ENCODE data around the gene EVA1A. TPM values are rescaled to one million over a fixed set of nuclear protein-coding genes. Genes with fewer than 3 reads are reported as not detected.

EVA1A gene
- total and polyA plus RNA-seq, 4 donors, result 30.1 to 102 (median 43.5) TPM

DNA sequence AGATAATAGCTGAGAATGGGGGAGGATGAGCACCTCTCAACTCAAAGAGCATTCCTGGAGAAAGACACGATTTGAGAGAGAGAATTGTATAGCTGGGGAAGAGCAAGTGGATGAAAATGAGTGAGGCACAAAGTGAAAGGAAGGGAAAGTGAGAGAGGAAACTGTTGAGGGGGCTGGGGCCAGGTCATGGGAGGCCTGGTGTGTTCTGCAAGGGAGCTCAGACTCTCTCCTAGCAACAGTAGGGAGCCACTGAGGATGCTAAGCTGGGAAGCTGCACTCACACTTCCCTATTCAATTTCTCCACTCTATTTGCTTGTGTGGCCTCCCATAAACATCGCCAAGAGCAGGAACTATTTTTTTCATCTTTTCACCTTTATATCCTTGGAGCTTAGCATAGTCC is 14.8 kb downstream of the EVA1A start:
- Histone ChIP-seq H3K9ac (ENCODE audit: insufficient read depth in 1 of 2, low read length in 2 of 2) (no peak overlapping the region), H3K4me3 (no peak overlapping the region), H3K27me3 (ENCODE audit: control insufficient read depth in 3 of 3, insufficient read depth in 3 of 3, low read length in 2 of 3) (no peaks in the 10 kb centered on the region), H3K9me3 (ENCODE audit: control insufficient read depth in 4 of 4, insufficient read depth in 3 of 4, low read length in 3 of 4) (peaks cover 0 to 2% (median 0%) of the 10 kb centered on the region in 4 donors), H3K36me3 (ENCODE audit: control insufficient read depth in 4 of 4, insufficient read depth in 4 of 4, low read length in 4 of 4) (no peaks in the 10 kb centered on the region), H3K27ac (ENCODE audit: low read depth in 1 of 2, low read length in 1 of 2) (no peak overlapping the region), H3K4me1 (ENCODE audit: control insufficient read depth in 5 of 5, insufficient read depth in 5 of 5, low read length in 5 of 5) (peaks cover 0 to 7% (median 1%) of the 10 kb centered on the region in 5 donors)
- WGBS, 2 donors, result 75 to 90% methylated on average over 2 of the region's 2 CpGs
- no peak for ATAC-seq (ENCODE audit: insufficient read depth, low FRiP score)
- TF ChIP-seq, protein P1, sequence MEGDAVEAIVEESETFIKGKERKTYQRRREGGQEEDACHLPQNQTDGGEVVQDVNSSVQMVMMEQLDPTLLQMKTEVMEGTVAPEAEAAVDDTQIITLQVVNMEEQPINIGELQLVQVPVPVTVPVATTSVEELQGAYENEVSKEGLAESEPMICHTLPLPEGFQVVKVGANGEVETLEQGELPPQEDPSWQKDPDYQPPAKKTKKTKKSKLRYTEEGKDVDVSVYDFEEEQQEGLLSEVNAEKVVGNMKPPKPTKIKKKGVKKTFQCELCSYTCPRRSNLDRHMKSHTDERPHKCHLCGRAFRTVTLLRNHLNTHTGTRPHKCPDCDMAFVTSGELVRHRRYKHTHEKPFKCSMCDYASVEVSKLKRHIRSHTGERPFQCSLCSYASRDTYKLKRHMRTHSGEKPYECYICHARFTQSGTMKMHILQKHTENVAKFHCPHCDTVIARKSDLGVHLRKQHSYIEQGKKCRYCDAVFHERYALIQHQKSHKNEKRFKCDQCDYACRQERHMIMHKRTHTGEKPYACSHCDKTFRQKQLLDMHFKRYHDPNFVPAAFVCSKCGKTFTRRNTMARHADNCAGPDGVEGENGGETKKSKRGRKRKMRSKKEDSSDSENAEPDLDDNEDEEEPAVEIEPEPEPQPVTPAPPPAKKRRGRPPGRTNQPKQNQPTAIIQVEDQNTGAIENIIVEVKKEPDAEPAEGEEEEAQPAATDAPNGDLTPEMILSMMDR (IDR thresholded peaks at IDR 0.05; ENCODE audit: control extremely low read depth, extremely low read depth), result no peak
- DNase-seq, result no peak

DNA sequence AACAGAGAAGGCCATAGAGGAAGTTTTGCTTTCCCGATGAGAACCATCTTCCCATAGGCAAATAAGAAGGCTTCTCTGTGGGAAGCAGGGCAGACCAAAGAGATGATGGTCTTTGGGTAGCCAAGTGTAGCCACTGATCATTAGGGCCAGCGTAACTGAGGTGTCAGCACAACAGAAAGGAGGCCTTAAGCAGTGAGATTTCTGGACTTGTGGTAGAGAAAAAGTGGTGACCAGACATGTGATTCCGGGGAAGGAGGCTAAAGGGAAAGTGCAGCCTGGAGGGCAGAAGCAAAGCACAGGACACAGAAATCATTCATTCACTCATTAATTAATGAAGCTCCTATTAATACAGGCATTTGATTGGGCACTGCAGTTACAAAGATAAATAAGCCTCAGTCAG is 15.4 kb downstream of the EVA1A start:
- peaks cover 0 to 12% (median 4%) of the 10 kb centered on the region in 5 donors for H3K4me1 ChIP-seq (ENCODE audit: control insufficient read depth in 5 of 5, insufficient read depth in 5 of 5, low read length in 5 of 5)
- H3K9me3 ChIP-seq (ENCODE audit: control insufficient read depth in 4 of 4, insufficient read depth in 3 of 4, low read length in 3 of 4), result peaks cover 0 to 2% (median 0%) of the 10 kb centered on the region in 4 donors
- 91 to 94% methylated on average over 3 of the region's 3 CpGs for WGBS, 2 donors
- H3K9ac ChIP-seq (ENCODE audit: insufficient read depth in 1 of 2, low read length in 2 of 2), result no peak overlapping the region
- TF ChIP-seq, protein P1 (IDR thresholded peaks at IDR 0.05; ENCODE audit: control extremely low read depth, extremely low read depth), result no peak
- no peak overlapping the region for H3K4me3 ChIP-seq
- H3K27ac ChIP-seq (ENCODE audit: low read depth in 1 of 2, low read length in 1 of 2), result no peak overlapping the region
- no peak for DNase-seq
- ATAC-seq (ENCODE audit: insufficient read depth, low FRiP score), result no peak
- no peaks in the 10 kb centered on the region for H3K36me3 ChIP-seq (ENCODE audit: control insufficient read depth in 4 of 4, insufficient read depth in 4 of 4, low read length in 4 of 4)
- no peaks in the 10 kb centered on the region for H3K27me3 ChIP-seq (ENCODE audit: control insufficient read depth in 3 of 3, insufficient read depth in 3 of 3, low read length in 2 of 3)

DNA sequence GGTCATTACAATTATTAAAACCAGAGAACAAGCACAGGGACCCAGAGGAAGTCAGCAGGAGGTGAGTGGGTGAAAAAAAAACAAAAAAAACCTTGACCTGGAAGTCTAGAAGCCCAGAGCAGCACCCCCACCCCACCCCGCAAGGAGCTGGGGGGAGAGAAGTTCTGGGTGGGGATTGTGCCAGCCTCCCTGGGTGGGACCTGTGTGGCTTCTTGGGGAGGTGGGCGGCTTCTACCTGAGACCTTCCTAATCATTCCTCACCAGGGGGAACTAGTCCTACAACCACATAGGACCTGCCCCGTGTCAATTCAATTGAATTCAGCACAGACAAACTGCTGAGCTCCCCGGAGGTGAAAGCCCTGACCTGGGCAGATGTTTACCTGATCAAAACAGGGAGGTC is 17.3 kb downstream of the EVA1A start:
- H3K36me3 ChIP-seq (ENCODE audit: control insufficient read depth in 4 of 4, insufficient read depth in 4 of 4, low read length in 4 of 4), result no peaks in the 10 kb centered on the region
- H3K27me3 ChIP-seq (ENCODE audit: control insufficient read depth in 3 of 3, insufficient read depth in 3 of 3, low read length in 2 of 3), result no peaks in the 10 kb centered on the region
- DNase-seq (no peak), ATAC-seq (ENCODE audit: insufficient read depth, low FRiP score) (no peak)
- H3K9ac ChIP-seq (ENCODE audit: insufficient read depth in 1 of 2, low read length in 2 of 2), result no peak overlapping the region
- H3K9me3 ChIP-seq (ENCODE audit: control insufficient read depth in 4 of 4, insufficient read depth in 3 of 4, low read length in 3 of 4), result peaks cover 0 to 2% (median 0%) of the 10 kb centered on the region in 4 donors
- H3K27ac ChIP-seq (ENCODE audit: low read depth in 1 of 2, low read length in 1 of 2), result no peak overlapping the region
- TF ChIP-seq, protein P1 (IDR thresholded peaks at IDR 0.05; ENCODE audit: control extremely low read depth, extremely low read depth), result no peak
- no peak overlapping the region for H3K4me3 ChIP-seq
- WGBS, 2 donors, result 91% methylated on average over 4 of the region's 4 CpGs
- peaks cover 0 to 25% (median 5%) of the 10 kb centered on the region in 5 donors for H3K4me1 ChIP-seq (ENCODE audit: control insufficient read depth in 5 of 5, insufficient read depth in 5 of 5, low read length in 5 of 5)

DNA sequence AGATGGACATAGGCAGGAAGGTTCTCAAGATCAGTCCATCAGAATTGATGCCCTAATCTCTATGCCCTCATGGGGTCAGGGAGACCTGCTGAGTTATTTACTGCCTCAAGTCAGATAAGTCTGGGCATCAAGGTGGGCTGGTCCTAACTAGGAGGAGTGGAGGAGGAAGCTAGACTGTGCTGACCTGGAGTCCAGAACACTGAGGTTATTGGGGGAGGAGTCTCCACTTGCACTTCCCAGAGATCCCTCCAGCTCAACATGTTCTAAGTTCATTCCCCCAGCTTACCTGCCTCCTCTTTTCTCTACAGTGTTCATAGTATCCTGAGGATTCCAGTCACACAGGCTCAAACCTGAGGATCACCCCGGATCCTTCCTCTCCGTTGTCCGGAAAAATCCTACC is 19.3 kb downstream of the EVA1A start:
- WGBS, 2 donors, result 95 to 96% methylated on average over 3 of the region's 3 CpGs
- Histone ChIP-seq H3K9ac (ENCODE audit: insufficient read depth in 1 of 2, low read length in 2 of 2) (no peak overlapping the region), H3K9me3 (ENCODE audit: control insufficient read depth in 4 of 4, insufficient read depth in 3 of 4, low read length in 3 of 4) (no peaks in the 10 kb centered on the region), H3K36me3 (ENCODE audit: control insufficient read depth in 4 of 4, insufficient read depth in 4 of 4, low read length in 4 of 4) (no peaks in the 10 kb centered on the region), H3K27ac (ENCODE audit: low read depth in 1 of 2, low read length in 1 of 2) (no peak overlapping the region), H3K4me1 (ENCODE audit: control insufficient read depth in 5 of 5, insufficient read depth in 5 of 5, low read length in 5 of 5) (peaks cover 0 to 29% (median 5%) of the 10 kb centered on the region in 5 donors), H3K27me3 (ENCODE audit: control insufficient read depth in 3 of 3, insufficient read depth in 3 of 3, low read length in 2 of 3) (no peaks in the 10 kb centered on the region), H3K4me3 (no peak overlapping the region)
- DNase-seq, result no peak
- TF ChIP-seq, protein P1 (IDR thresholded peaks at IDR 0.05; ENCODE audit: control extremely low read depth, extremely low read depth), result no peak
- no peak for ATAC-seq (ENCODE audit: insufficient read depth, low FRiP score)
